SJCRH30 (cell line): Measurements from ENCODE around the gene HTT. TPM values are rescaled to one million over a fixed set of nuclear protein-coding genes. Genes with fewer than 3 reads are reported as not detected.

Experiments
- DNase-seq, 2 experiments: peaks; one replicate each; pipeline ENCODE4 v3.0.0-alpha.2; 2015 to 2020
- H3K27ac ChIP-seq: fragments of 250-450 bp; sonication (Bioruptor Pico); 2 replicates; pipeline ENCODE4 v1.5.1; 2020; ENCODE audit warnings: mild to moderate bottlenecking, moderate library complexity
- H3K27me3 ChIP-seq: fragments of 250-450 bp; sonication (Bioruptor Pico); 2 replicates; pipeline ENCODE4 v1.5.1; 2020; ENCODE audit warnings: mild to moderate bottlenecking, moderate library complexity
- H3K36me3 ChIP-seq: fragments of 250-450 bp; sonication (Bioruptor Pico); 2 replicates; pipeline ENCODE4 v1.5.1; 2020; ENCODE audit warnings: mild to moderate bottlenecking, moderate library complexity
- H3K4me1 ChIP-seq: fragments of 250-450 bp; sonication (Bioruptor Pico); 2 replicates; pipeline ENCODE4 v1.5.1; 2020; ENCODE audit warnings: mild to moderate bottlenecking, moderate library complexity
- H3K4me3 ChIP-seq: fragments of 250-450 bp; sonication (Bioruptor Pico); 2 replicates; pipeline ENCODE4 v1.5.1; 2020; ENCODE audit warnings: mild to moderate bottlenecking, moderate library complexity
- H3K9me3 ChIP-seq: fragments of 250-450 bp; sonication (Bioruptor Pico); replicated peaks from 2 replicates; pipeline ENCODE4 v1.5.1; 2020; ENCODE audit warnings: mild to moderate bottlenecking, moderate library complexity
- total RNA-seq: library from RNA; depleted of rRNA; stranded (reverse); fragments of >200 nt; shearing (Covaris generic); gene quantifications from 2 replicates; pipeline ENCODE4 v1.2.3, GENCODE V29; 2014

HTT gene
- total RNA-seq, 1 experiment from 2014 or later, result 30.7 TPM

DNA sequence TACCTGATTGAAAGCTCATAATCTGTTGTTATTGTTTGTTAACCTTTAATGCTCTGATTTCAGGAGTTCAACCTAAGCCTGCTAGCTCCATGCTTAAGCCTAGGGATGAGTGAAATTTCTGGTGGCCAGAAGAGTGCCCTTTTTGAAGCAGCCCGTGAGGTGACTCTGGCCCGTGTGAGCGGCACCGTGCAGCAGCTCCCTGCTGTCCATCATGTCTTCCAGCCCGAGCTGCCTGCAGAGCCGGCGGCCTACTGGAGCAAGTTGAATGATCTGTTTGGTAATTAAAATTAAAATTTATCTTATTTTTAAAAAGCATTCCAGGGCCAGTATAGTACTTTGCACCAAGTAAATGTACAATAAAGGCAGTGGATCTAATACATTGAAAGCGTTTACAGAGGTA lies 137.4 kb downstream of the HTT start:
- Histone ChIP-seq H3K36me3 (peaks cover 46% of the 10 kb centered on the region), H3K27me3 (no peaks in the 10 kb centered on the region), H3K9me3 (no peaks in the 10 kb centered on the region), H3K27ac (no peak overlapping the region), H3K4me1 (no peaks in the 10 kb centered on the region), H3K4me3 (no peak overlapping the region)
- no peak for DNase-seq

DNA sequence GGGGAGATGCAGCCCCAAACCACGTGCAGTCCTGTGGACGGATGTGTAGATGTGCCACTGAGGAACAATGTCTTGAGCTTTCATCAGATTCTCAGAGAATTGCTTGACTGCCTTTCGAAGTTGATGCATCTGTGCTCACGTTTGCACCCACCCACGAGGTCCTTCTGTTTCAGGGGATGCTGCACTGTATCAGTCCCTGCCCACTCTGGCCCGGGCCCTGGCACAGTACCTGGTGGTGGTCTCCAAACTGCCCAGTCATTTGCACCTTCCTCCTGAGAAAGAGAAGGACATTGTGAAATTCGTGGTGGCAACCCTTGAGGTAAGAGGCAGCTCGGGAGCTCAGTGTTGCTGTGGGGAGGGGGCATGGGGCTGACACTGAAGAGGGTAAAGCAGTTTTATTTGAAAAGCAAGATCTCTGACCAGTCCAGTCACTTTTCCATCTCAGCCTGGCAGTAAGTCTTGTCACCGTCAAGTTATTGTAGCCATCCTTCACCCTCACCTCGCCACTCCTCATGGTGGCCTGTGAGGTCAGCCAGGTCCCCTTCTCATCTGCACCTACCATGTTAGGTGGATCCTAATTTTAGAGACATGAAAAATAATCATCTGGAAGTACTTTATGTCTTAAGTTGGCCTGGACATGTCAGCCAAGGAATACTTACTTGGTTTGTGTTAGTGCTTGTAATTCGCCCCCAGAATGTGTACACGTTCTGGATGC lies 138.1 kb downstream of the HTT start:
- Histone ChIP-seq H3K4me3 (no peak overlapping the region), H3K9me3 (no peaks in the 10 kb centered on the region), H3K27ac (no peak overlapping the region), H3K27me3 (no peaks in the 10 kb centered on the region), H3K4me1 (no peaks in the 10 kb centered on the region), H3K36me3 (peaks cover 51% of the 10 kb centered on the region)
- no peak for DNase-seq

DNA sequence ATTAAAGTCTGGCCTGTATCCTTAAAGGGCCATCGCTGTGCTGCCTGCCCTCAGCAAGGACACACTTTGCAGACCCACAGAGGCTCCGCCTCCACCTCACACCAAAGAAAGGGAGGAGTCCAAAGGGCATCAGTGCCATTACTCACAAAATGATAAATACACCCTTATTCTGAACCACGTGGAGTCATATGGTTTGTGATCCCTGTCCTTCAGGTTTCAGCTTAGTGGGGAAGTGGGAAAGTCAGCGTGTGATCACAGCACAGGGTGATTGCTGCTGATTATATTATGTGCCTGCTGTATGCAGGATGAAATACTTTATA lies 138.6 kb downstream of the HTT start:
- Histone ChIP-seq H3K4me3 (no peak overlapping the region), H3K27ac (no peak overlapping the region), H3K9me3 (no peaks in the 10 kb centered on the region), H3K4me1 (no peaks in the 10 kb centered on the region), H3K36me3 (peaks cover 52% of the 10 kb centered on the region), H3K27me3 (no peaks in the 10 kb centered on the region)
- DNase-seq, result no peak

DNA sequence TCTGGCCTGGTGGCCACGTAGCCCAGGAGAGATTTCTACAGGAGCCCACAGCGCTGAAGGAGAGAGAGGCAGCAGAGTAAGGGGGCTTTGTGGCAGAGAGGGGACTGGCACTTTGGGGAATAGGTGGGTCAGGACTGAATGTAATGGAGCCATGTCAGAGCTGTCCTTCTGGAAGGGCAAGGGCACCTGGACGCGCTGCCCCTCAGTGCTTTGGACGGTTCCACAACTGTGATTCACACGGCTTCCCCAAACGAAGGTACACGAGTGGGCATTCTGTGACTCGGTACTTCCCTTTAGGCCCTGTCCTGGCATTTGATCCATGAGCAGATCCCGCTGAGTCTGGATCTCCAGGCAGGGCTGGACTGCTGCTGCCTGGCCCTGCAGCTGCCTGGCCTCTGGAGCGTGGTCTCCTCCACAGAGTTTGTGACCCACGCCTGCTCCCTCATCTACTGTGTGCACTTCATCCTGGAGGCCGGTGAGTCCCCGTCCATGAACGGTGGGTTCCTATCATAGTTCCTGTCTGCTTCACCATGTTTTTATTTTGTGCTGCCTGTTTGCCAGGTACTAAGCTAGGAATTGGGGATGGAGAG lies 139.3 kb downstream of the HTT start:
- no peak for DNase-seq
- Histone ChIP-seq H3K36me3 (peaks cover 50% of the 10 kb centered on the region), H3K27me3 (no peaks in the 10 kb centered on the region), H3K4me1 (no peaks in the 10 kb centered on the region), H3K27ac (no peak overlapping the region), H3K4me3 (no peak overlapping the region), H3K9me3 (no peaks in the 10 kb centered on the region)

DNA sequence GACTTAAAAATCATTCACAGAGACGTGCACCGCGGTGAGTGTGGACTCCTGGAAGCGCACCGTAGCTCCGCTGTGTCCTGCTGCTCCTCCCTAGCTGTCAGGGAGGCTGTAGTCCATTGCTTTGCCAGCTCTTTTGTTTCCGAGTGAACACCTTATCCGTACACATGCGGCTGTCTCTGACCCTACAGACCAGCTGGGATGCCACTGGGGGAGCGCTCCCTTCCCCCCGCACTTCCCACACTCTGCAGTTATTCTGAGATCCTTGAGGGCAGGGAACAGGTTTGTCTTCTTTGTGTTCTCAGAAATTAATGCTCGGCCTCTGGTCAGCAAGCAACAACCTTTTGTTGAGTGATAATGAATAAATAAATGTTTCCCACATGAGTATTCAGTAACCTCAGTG lies 140.8 kb downstream of the HTT start:
- Histone ChIP-seq H3K36me3 (peaks cover 40% of the 10 kb centered on the region), H3K4me3 (no peak overlapping the region), H3K4me1 (no peaks in the 10 kb centered on the region), H3K9me3 (no peaks in the 10 kb centered on the region), H3K27me3 (no peaks in the 10 kb centered on the region), H3K27ac (no peak overlapping the region)
- no peak for DNase-seq

DNA sequence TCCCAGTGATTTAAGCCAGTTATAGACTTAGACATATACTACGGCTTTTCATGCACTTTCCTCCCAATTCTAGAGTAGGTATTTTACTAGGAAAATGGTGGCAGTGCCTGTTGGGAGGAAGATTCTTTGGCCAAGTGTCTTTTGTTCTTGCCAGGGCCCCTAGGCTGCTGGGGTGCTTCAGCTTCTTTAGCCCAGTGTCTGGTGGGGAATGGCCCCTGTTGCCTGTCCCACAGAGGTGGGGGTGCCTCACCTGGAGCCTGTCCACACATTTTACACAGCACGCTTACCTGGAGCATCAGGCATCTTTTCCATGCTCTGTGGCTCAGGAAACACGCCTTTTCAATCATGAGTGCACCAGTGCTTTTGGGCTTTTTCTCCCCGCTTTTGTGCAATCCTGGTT lies 141.3 kb downstream of the HTT start:
- DNase-seq, result no peak
- peaks cover 44% of the 10 kb centered on the region for H3K36me3 ChIP-seq
- H3K4me3 ChIP-seq, result no peak overlapping the region

DNA sequence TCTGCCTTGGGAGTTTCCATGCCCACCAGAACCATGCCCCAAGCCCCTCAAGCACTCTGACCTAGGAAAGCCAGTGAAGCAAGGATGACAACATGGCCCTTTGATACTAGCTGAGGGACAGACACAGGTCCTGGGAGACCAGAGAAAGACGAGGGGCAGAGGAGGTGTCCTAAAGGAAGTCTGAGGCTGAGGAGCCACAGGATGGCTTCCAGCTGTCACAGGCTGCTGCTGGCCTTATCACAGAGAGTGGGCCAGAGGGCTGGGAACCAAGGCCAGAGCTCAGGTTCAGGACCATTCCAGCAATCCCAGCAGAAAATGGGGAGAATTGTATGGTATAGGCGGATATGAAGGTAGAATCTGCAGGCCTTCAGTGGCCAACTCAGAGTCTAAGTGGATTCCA lies 142.8 kb downstream of the HTT start:
- DNase-seq, result no peak
- Histone ChIP-seq H3K9me3 (no peaks in the 10 kb centered on the region), H3K4me3 (no peak overlapping the region), H3K4me1 (no peaks in the 10 kb centered on the region), H3K27me3 (no peaks in the 10 kb centered on the region), H3K36me3 (peaks cover 42% of the 10 kb centered on the region), H3K27ac (no peak overlapping the region)

More for the DNA sequence above, 141.3 kb downstream of the HTT start:
- Histone ChIP-seq H3K27me3 (no peaks in the 10 kb centered on the region), H3K4me1 (no peaks in the 10 kb centered on the region), H3K9me3 (no peaks in the 10 kb centered on the region), H3K27ac (no peak overlapping the region)

DNA sequence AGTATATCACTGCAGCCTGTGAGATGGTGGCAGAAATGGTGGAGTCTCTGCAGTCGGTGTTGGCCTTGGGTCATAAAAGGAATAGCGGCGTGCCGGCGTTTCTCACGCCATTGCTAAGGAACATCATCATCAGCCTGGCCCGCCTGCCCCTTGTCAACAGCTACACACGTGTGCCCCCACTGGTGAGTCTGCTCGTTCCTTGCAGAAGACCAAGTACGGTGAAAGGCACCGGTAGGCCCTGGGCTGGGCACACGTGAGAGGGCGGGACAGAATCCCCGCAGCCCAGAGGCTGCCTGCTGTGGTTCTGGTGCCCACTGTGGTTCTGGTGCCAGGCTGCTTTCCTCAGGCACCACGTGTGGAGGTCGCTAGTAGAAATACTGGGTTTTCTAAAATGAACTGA lies 143.3 kb downstream of the HTT start:
- H3K4me1 ChIP-seq, result no peaks in the 10 kb centered on the region
- H3K36me3 ChIP-seq, result peaks cover 41% of the 10 kb centered on the region
- H3K27ac ChIP-seq, result no peak overlapping the region
- no peaks in the 10 kb centered on the region for H3K27me3 ChIP-seq
- H3K4me3 ChIP-seq, result no peak overlapping the region
- no peaks in the 10 kb centered on the region for H3K9me3 ChIP-seq
- DNase-seq, result no peak

DNA sequence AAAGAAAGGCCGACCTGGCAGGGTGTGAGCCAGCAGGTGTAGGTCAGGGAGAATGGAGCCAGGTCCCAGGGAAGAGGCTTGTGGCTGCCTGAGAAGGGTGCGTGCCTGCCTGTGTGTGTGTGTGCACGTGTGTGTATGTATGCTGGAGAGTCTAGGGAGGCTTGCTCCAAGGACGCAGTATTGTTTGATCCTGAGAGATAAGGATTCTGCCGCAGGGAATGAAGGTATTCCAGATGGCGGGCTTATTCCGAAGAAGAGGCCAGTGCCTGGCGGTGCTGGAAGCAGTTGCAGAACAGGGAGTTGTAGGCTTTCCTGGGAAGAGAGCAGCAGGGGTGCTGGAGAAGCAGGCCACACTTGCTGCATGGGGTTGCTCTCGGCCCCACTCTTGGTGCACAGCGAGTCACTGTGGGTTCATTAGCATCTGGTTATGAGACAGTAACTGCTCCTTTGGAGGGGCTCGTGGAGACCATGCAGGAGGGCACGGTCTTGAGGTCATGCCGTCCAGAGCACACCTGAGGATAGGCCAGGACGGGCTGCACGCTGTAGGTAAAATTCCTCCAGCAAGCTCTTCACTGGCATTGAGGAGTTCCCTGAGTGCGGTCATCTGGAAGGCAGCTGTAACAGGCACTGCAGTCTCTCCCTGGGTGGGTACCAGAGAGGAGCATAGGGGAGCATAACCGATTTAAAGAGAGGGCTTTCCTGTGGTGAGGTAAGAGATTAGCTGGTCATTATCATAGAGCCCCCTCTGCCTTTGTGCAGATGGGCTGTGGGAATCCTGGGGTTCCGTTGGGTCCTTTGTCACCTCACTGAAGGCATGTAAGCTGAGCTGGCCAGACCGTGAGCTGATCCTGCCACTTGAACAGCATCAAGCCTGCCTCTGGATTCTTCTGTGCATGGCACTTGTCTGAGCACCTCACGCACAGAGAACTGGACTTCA lies 144.6 kb downstream of the HTT start:
- no peak overlapping the region for H3K4me3 ChIP-seq
- no peaks in the 10 kb centered on the region for H3K9me3 ChIP-seq
- no peak for DNase-seq
- H3K27ac ChIP-seq, result no peak overlapping the region
- no peaks in the 10 kb centered on the region for H3K4me1 ChIP-seq
- no peaks in the 10 kb centered on the region for H3K27me3 ChIP-seq
- peaks cover 48% of the 10 kb centered on the region for H3K36me3 ChIP-seq

DNA sequence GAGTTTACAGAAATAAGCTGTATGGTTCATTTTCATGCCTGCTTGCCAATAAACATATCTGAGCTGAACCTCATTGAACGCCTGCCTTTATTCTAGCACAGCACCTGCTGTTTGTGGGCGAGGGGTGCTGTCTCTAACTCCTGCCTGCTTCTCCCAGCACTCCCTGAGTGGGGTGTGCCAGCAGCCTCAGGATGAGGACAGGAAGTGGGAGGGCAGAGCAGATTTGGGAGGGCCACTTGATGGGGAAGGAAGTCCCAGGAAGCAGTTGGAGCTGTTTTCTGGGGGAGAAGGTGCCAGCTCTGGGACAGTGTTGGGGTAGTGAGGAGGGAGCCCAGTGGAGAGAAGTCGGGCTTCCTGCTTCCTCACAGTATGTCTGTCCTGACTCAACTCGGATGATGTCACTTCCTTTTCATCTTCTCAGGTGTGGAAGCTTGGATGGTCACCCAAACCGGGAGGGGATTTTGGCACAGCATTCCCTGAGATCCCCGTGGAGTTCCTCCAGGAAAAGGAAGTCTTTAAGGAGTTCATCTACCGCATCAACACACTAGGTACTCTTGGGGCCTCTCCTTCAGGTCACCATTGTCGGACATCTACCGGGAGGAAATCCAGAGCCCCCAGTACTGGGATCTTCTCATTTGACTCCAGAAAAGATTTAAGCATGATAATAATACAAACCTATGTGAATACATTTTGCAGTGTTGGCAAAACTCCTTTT lies 145.4 kb downstream of the HTT start:
- Histone ChIP-seq H3K36me3 (peaks cover 56% of the 10 kb centered on the region), H3K4me1 (no peaks in the 10 kb centered on the region), H3K9me3 (no peaks in the 10 kb centered on the region), H3K4me3 (no peak overlapping the region), H3K27ac (no peak overlapping the region), H3K27me3 (no peaks in the 10 kb centered on the region)
- DNase-seq, result no peak

DNA sequence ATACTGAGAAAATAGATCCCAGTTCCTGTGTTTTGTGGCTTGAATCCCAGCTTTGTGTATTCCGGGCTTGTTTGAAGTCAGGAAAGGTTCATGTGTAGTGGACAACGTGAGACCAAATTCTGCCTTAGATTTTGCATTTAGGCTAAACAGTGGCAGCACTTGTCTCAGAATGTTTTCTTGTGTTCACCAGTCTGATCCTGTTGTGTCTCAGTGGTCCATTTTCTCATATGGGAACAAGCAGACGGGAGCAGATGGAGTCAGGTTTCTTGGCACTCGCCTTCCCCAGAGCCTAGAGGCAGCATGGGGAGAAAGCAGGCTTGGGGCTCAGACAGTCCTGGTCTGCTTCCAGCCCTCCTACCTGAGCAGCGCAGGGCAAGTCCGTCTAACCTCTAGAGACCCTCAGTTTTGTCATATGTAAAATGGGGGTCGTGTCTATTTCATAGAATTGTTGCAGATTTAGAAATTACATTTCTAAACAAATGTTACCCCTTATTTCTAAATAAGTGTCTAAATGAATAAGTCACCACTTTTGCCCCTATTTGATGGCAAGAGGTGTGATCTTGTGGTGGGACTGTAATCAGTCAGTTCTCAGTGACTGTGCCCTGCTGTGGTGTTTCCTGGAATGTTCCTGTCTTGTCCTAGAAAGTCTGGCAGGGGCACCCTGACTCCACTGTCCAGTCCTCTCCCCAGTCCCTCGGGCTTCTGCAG lies 146.1 kb downstream of the HTT start:
- no peak for DNase-seq
- H3K36me3 ChIP-seq, result peaks cover 51% of the 10 kb centered on the region

DNA sequence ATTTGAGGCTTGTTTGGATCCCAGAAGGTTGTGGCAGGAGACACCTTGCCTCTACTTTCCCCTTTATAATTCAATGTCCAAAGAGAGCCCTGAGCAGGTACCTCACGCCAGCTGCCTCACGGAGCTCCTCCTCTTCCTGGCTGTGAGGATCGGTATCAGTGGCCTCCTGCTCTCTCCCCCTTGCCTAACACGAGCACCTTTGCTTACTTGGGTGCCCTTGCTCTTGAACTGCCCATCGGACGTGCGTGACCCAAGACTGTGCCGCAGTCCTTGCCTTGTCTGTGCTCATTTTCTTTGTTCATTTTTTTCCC lies 146.7 kb downstream of the HTT start:
- no peaks in the 10 kb centered on the region for H3K4me1 ChIP-seq
- no peak for DNase-seq
- no peak overlapping the region for H3K4me3 ChIP-seq
- H3K27ac ChIP-seq, result no peak overlapping the region
- no peaks in the 10 kb centered on the region for H3K9me3 ChIP-seq
- peaks cover 47% of the 10 kb centered on the region for H3K36me3 ChIP-seq
- no peaks in the 10 kb centered on the region for H3K27me3 ChIP-seq

More for the DNA sequence above, 146.1 kb downstream of the HTT start:
- Histone ChIP-seq H3K27ac (no peak overlapping the region), H3K9me3 (no peaks in the 10 kb centered on the region), H3K4me1 (no peaks in the 10 kb centered on the region), H3K27me3 (no peaks in the 10 kb centered on the region), H3K4me3 (no peak overlapping the region)

DNA sequence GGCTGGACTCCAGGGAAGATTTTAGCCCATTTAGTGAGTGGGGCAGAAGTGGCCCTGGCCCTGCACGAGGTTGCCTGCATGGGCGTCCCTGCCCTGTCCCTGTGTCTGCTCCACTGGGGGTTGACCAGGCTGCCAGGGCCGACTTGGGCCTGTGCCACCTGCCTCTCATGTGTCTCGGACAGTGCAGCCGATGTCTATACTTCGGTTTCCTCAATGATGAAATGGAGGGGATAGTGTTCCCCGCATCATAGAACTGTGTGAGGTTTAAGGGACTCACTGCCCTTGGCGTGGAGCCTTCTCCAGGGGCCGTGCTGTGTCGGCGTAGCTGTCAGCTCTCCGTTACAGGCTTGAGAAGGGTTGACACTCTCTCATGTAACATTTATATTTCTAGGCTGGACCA lies 147.5 kb downstream of the HTT start:
- Histone ChIP-seq H3K36me3 (peaks cover 43% of the 10 kb centered on the region), H3K4me3 (no peak overlapping the region), H3K27me3 (no peaks in the 10 kb centered on the region), H3K27ac (no peak overlapping the region), H3K4me1 (no peaks in the 10 kb centered on the region), H3K9me3 (no peaks in the 10 kb centered on the region)
- DNase-seq, result no peak

DNA sequence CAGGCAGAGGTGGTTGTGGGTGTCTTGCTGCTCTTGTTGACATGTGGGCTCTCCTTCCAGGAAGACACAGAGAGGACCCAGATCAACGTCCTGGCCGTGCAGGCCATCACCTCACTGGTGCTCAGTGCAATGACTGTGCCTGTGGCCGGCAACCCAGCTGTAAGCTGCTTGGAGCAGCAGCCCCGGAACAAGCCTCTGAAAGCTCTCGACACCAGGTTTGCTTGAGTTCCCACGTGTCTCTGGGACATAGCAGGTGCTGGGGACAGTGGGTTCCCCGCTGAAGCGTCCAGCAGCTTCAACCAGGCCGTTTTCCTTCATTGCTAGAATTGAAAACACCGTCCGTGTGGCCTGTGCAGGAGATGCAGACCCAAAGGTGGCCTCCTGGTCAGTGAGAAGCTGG lies 148.9 kb downstream of the HTT start:
- Histone ChIP-seq H3K9me3 (no peaks in the 10 kb centered on the region), H3K27me3 (no peaks in the 10 kb centered on the region), H3K27ac (no peak overlapping the region), H3K4me1 (peaks cover 4% of the 10 kb centered on the region), H3K36me3 (peaks cover 36% of the 10 kb centered on the region), H3K4me3 (no peak overlapping the region)
- no peak for DNase-seq
